OCI-M2 (cell line): Measurements from ENCODE around the gene HIPK2.

Experiments
- DNase-seq: peaks from one replicate; lab custom pipeline; 2025; ENCODE audit not compliant: unreplicated experiment; lab: John Stamatoyannopoulos, UW

Gene HIPK2

DNA sequence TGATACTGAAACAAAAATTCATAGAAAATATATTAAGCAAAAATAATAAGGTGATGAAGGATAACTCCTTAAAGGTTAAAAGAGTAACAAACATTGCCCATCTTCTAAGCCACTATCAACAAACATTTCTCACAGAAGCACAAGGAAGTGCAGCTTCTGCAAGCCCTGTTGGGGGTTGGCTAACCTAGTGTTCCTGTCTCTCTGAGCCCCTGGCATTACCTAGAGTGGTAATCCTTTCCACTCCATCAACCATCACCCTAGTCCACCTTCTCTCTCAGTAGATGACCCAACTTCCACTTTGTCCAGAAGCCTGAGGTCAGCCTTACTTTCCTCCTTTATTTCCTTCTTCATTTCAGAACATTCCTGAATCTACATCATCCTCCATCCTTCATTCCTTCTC, 59.7 kb downstream of the HIPK2 start:
- no peak for DNase-seq

DNA sequence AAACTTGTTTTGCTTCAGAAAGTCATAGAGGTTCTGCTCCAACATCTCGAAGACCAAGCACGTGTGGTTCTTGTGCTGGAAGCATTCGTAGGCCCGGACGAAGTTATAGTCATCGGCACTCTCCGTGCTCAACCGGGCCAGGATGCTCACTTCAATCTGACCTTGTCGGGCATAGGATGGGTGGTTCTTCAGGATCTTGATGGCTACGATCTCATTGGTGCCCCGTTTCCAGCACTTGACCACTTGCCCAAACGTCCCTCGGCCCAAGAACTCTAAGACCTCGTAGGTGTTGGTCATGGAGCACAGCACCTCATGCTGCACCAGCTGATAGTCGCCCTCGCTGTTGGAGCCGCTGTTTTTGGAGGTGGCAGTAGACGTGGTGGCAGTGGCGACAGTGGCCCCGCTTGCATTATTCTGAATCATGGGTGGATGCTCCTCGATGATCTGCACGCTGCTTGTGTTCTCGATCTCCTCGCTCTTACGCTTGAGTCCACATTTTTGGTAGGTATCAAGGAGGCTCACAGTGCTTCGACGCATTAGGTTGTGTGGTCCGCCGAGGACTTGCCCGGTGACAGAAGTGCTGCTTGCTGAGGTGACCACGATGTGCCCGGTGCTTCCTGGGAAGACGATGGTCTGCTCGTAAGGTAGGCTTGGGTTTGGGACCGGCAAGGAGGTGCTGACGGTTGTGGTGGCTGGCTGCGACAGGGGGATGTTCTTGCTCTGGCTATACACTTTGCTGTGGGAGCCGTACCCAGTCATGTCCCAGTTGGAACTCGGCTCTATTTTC, 61.4 kb downstream of the HIPK2 start:
- DNase-seq, result no peak

DNA sequence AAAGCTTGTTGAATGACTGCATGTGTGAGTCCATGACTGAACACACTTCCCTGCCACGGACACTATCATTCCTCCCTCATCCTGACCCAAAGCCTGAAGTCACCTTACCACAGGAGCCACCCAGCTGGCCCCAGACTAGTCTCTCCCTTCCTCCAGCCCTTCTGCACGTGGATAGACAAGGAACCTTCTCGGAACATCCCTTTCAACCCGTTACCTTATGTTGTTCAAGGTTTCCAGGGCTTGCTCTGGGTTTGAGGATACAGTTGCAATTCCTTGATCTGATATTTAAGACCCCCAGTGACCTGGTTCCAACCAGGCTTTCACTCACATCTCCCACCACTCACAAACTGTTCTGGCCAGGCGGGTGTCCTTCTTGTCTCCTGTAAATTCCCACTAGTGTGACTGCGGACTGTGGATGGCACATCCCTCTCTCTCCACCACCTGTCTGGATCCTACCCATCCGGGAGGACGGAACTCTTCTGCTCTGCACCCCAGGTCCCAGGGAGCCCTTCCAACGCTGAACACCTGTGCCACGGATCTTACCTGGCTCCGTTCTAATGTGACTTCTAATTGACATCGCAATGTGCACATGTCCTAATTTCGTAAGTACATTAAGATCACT, 62.5 kb downstream of the HIPK2 start:
- no peak for DNase-seq

DNA sequence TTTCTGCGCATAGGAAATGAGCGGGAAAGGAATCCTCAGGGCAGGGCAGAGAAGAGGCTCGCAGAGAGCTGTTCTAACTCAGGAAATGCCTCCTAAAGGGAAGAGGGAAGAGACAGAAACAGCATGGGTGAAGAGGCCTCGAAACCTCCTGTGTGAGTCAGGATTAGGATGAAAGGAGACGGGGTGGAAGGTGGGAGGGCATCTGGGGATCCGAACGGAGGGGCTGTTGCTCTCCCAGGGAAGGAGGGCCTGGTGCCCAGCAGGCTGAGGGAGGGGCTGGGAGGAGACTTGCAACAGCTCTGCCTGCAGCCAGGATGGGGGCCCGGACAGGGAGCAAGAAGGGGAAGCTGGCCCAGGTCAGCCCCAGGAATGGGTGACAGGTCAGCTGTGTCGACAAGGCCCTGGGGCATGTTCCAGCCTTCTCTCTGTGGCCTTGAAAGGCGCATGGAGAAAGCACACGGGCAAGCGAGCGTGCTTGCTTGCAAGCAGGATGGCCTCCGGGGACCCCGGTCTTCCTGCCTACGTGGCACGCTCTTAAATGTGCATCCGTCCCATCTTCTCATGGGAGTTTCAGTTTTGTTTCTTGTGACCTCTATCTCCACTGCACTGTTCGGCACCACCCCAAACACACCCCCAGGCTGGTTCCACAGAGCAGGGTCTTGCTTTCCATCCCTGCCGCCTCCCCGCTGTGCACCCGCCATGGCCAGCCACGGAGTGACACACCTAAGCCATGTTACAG, 63.5 kb downstream of the HIPK2 start:
- no peak for DNase-seq

DNA sequence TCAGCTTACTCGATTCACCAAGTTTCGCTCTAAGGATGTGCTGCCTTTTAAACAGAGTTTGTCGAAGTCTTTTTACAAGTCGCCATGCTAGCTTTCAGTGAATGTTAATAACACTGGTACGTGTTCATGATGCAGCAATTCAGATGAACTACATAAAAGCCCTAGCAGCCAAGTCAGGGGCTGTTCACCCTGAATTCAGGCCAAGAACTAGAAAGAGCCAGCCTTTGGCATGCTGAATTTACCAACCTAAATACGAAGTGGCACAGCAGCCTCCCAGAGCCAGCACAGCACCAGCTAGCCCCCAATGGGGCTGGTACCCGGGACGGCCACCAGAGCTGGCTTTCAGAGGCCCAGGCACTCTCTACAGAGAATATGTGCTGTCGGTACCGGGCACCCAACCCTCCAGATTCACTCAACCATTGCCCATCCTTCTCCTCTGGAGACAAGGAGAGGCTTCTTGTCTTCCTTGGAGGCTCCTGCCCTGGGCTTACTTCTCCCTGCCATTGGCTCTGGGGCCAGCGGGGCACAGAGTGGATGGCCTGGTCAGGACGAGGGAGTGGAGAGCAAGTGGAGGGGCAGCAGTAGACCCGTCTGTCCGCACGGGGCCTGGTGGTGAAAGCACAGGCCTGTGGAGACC, 64.2 kb downstream of the HIPK2 start:
- no peak for DNase-seq

DNA sequence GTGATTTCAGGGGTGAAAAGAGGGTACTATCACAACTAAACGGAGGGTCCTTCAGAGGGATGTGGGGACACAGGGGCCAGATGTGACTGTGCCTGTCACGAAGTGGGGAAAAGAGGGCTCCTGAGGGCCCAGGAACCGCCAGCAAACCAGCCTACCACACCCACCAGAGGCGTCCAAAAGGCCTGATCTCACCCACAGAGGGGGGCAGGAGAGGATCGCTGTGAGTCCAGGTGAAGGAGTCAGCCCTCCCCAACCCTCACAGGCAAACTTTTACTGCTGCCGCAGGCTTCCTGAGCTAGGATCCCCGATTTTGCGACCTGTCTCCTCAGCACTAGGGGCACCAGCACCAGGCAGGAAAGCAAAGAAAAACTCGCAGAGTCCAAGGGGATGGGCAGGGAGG, 64.7 kb downstream of the HIPK2 start:
- DNase-seq, result no peak

DNA sequence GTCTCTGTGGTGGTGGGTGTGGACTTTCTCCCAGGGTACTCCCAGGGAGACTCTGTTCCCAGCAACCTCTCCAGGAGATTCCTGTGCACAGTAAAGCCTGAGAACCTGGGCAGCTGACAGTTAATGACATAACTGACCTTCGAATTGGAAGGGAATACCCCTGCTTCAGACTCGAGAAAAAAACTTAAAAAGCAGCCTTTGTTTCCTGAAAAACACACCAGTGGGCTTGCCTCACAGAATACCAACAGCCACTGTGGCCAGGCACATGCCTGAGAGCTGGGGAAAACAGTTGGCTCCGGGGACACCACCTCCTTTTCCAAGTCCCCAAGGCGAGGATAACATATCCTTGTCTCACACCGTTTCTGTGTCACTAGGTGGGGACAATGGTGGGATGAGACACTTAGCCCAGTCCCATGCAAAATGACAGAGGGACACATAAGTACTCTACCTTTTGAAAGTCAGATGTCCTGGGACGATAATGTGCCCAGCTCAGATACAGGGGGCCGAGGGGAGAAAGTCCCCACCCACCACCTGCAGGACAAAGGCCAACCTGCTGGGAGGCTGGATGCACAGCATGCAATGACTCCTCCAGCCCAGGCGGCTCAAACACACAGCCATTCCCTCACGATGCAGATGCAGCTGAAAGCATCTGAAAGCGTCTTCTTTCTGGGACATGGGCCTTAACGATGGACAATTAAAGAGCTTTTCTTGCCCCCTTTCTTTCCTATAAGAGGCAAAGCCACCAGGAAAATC, 65.6 kb downstream of the HIPK2 start:
- no peak for DNase-seq

DNA sequence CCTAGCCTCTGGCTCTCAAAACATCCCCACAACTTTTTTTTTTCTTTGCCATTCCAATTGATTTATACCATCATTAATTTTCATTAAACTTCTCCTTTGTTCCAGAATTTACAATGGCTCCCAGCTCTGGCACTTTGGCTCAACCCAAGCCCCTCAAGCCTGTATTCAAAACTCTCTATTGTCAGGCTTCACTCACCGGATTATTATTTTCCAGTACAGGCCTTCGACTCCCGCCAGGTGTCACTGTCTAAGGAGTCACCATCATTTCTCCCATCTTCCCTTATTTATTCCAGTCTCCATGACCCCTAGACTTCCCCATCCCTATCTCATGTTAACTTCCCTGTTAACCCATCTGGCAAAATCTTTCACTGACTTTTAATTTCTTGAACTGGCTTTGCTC, 67.8 kb downstream of the HIPK2 start:
- no peak for DNase-seq

DNA sequence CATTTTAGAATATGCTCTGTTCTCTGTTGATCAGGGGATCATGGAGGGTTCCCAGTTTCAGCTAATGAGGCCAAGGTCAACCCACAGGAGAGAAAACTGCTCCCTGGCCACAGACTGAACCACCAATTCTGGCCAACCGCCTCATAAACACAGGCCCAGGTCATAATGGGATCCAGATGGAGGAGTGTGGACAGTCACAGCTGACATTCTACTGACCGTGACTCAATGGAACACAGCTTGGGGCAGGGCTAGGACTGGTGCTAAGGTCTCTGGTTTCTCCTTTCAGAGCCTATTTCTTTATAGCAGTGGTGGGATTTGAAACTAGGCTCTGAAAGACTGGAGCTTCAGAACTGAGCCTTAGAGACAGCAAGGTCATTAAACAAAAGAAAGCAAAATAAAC, 68.3 kb downstream of the HIPK2 start:
- no peak for DNase-seq

DNA sequence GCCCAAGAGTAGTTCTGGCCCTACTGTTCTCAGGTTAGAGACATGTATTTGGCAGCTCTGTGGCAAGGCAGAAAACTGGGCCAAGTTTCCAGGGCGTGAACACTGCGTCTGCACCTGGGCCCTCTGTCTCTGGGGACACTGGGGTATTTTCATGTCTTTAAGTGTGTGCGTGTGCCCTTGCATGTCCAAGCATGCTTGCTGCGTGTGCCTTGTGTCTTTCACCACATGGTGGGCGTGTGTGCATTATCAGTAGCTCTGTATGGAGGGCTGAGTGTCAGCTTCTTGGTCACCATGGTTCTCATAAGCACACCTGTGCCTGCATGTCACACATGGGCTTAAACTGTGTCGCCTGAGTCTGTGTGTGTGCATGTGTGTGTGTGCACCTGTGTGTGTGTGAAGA, 69.3 kb downstream of the HIPK2 start:
- no peak for DNase-seq

DNA sequence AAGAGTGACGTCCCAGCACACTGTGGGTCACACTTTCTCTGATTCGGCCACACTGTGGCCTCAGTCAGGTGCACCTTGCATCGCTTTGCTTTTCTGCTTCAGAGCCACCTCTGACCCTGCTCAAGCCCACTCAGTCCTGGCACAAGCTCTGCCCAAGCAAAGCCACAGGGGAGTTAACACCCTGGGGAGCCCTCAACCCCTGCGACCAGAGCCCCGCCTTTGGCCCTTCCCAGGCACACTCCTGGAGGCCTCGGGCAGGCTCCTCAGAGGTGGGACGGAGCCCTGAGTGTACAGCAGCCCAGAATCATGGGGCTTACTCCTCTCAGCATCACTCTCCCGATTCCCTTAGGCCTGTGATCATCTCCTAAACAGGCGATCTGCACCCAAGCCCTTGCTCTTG, 71.0 kb downstream of the HIPK2 start:
- no peak for DNase-seq

DNA sequence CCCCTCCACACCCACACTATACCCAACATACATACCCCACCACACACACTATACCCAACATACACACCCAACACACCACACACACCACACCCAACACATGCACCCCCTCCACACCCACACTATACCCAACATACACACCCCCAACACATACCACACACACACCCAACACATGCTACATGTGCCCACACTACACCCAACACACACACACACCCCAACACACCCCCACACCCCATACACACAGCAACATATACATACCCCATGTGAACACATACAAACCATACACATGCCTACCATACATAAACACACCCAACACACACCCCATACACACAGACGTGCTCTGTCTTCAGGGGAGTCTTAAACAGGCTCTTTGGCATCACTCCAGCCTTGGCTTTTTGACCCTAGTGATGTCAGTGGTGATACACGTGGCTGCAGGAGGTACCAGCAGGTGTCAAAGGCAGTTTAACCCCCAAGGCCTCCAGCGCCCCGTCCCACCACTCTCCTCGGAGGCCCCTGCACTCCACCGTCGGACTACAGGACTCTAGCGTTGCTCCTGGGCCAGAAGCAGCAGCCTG, 73.4 kb downstream of the HIPK2 start:
- no peak for DNase-seq

DNA sequence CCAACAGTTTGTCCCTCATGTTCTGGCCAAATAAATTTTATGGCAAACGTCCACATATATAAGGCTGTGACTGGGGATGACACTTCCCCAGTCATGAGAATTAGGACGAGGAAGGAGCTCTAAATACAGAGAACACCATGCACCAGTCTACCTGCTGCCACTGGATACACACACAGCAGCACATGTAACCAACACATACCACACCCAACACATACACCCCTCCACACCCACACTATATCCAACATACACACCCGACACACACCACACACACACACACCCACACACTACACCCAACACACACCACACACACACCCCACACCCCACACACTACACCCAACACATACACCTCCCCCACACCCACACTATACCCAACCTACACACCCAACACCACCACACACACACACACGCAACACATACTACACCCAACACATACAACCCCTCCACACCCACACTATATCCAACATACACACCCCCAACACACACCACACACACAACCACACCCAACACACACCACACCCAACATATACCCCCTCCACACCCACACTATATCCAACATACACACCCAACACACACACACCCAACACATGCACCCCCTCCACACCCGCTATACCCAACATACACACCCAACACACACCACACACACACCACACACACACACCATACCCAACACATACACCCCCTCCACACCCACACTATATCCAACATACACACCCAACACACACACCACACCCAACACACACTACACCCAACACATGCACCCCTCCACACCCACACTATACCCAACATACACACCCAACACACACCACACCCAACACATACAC, 74.1 kb downstream of the HIPK2 start:
- no peak for DNase-seq

DNA sequence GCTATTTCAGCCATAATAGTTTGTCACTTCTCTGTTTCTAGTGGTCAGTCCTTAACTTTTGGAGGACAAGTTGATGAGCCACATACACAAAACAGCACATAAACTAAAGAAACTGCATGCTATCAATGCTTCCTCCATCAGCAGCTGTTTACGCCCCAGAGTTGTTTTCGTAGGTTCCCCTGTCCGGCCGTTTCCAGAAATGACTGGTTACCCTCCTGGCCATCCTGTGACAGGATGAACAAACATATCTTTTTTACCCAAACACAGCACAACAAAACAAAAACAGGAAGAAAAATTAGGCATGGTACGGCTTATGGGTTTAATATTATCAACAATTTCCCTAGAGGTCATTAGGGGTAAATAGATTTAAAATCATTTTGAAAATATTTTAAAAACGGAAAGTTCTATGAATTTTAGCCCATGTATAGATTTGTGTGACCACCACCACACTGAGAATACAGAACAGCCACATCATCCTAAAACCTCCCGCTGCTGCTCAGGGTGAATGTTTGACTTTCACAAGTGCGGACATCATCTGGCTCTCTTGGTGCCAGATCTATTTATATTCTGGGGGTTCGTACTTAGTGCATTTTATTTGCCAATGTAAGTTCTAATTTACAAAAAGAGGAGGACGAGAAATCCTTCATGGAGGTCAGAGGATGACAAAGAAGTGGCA, 74.8 kb downstream of the HIPK2 start:
- no peak for DNase-seq

DNA sequence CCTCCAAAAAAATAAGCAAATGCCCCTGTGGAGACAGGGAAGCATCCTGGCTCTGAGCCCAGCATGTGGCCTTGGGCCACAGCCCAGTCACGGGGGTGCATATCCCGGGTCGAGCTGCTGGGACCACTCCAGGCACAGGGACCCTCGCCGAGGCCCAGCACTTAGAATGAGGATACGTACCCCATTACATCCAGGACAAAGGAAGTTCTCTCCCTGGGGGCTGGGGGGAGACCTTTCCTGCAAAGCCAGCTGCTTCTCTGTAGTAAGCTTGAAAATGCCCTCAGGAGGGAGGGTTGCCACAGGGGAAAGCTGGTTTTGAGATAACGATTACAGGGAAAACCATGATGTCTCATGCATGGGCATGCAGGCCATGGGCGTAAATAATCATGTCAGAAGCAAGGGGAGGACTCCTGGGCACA, 75.5 kb downstream of the HIPK2 start:
- DNase-seq, result no peak

DNA sequence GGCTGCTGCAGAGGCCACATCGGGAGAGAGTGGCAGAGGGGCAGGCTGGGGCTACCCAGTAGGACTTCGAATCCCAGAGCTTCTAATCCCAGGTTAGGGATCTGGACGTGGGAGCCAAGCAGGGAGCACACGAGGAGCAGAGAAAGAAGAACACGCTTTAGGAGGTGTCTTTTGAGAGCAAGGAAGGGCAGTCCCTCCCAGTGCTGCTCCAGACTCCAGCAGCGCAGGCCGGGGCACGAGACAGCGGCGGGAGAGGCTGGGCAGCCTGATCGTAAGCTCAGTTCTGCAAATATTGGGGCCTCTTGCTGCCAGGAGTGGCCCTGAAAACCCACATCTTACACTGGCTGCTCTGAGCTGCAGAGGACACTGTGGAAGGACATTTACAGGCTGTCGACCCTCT, 75.9 kb downstream of the HIPK2 start:
- no peak for DNase-seq

DNA sequence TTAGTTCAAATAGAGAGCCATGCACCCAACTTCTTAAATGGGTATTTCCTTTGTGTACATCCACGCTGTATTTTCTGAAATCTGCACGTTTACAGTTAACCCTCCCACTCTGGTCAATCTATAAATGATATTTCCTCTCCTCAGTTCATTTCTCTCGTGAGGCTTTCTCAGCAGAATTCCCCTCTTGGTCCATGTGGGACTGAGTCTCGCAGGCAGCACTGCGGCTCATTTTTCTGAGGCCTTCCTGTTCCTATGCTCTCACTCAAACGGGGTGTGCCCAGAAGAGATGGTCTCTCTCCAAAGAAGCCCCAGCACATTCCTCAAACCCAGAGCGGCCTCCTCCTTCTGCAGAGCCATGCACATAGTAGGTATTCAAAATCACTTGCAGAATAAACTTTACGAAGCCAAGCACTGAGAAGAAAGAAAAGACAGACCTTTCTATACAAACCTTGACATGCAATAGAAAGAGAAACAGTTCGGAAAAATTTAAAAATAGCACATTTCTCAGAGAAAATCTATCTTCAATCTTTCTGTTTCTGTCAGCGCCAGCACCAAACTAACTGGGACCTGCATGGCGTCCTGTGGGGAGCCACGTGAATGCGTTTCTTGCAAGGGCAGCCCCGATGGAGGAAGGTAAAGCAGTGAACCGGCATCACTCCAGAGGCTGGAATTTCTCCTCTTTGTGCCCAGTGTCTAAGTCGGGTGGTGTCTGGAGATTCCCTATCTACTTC, 77.1 kb downstream of the HIPK2 start:
- no peak for DNase-seq

DNA sequence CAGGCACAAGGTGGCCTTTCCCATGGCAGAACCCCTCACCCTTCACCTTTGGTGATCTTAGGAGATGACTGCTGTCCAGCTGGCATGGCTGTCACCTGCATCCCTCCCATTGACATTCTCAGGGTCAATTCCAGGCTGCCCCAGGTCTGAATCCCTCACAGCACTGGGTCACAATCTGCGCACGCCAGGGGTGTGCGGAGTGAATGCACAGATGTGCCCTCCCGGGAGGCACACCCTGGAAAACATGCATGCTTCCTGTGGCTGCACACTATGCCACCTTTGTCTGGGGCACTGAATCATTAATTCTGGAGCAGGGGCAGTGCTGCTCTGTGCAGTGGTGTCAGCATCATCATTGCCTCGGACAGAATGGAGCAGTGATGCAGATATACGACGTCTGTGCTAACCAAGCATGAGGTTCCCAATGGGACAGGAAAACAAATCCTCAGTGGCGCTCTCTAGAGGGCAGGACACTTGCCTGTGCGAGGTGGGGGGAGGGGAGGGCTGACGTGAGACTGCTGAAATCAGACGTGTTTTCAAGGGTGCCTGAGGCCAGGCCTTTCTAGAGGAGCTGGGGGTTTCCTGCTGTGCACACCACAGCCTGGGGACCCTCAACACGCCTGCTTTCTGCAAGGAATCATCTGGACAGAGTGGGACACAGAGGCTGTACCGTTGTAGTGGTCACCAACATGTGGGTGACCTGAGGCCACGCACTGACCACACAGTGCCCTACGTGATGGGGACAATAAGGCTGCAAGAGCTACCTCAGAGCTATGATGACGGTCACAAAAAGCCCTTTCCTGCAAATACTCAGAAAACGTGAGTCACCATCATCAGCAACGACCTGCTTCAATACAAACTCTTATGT, 77.9 kb downstream of the HIPK2 start:
- DNase-seq, result no peak
